HUES48 (cell line): ENCODE measurements around the gene DGKI.

Experiments used
- H3K27ac ChIP-seq: one replicate; pipeline ENCODE4 v1.7.0; 2013; ENCODE audit warnings: low read depth, low read length, inconsistent platforms
- H3K27me3 ChIP-seq: 2 replicates; pipeline ENCODE4 v1.6.1; 2013; ENCODE audit warnings: mild to moderate bottlenecking, low read length; ENCODE audit not compliant: control insufficient read depth, insufficient read depth
- H3K36me3 ChIP-seq: 2 replicates; pipeline ENCODE4 v1.6.1; 2013; ENCODE audit warnings: low read length; ENCODE audit not compliant: control insufficient read depth, insufficient read depth
- H3K4me1 ChIP-seq: 2 replicates; pipeline ENCODE4 v1.6.1; 2013; ENCODE audit warnings: mild to moderate bottlenecking, low read length; ENCODE audit not compliant: control insufficient read depth, insufficient read depth
- H3K4me3 ChIP-seq: 2 replicates; pipeline ENCODE4 v1.5.1; 2013; ENCODE audit warnings: mild to moderate bottlenecking, low read depth, low read length
- H3K9ac ChIP-seq: 2 replicates; pipeline ENCODE4 v1.6.1; 2013; ENCODE audit warnings: mild to moderate bottlenecking, low read depth, low read length, moderate library complexity
- H3K9me3 ChIP-seq: 2 replicates; pipeline ENCODE4 v1.6.1; 2013; ENCODE audit warnings: low read length; ENCODE audit not compliant: control insufficient read depth, insufficient read depth

DGKI gene

DNA sequence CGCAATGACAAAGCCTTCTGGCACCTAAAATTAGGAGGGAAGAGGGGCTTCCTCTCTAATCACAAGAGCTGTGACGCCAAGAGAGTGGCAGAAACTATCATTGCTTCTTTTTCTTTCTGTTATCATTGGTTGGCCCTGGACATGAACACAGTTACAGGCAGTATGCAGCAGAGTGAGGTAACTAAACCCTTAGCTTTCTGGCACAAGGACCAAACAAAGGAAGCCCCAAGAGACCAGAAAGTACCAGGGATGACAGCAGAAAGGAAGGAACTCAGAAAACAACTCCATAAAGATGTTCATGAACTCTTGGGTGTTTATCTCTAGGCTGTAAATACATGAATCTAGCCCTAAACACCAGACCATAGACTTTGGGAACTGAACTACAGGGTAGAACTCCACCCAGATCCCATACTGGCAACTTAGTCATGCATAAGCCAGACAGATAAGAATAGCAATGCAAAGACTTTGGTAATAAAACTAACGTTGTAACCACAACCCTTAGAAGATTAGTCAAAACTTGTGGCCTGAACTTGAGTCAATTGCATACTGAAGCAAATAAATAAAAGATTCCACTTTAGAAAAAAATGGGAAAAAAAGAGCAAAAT, 307.6 kb downstream of the DGKI start:
- no peaks in the 10 kb centered on the region for H3K4me1 ChIP-seq
- H3K36me3 ChIP-seq: no peaks in the 10 kb centered on the region
- no peak overlapping the region for H3K9ac ChIP-seq
- H3K27me3 ChIP-seq: no peaks in the 10 kb centered on the region
- no peak overlapping the region for H3K27ac ChIP-seq
- H3K9me3 ChIP-seq: no peaks in the 10 kb centered on the region
- no peak overlapping the region for H3K4me3 ChIP-seq

DNA sequence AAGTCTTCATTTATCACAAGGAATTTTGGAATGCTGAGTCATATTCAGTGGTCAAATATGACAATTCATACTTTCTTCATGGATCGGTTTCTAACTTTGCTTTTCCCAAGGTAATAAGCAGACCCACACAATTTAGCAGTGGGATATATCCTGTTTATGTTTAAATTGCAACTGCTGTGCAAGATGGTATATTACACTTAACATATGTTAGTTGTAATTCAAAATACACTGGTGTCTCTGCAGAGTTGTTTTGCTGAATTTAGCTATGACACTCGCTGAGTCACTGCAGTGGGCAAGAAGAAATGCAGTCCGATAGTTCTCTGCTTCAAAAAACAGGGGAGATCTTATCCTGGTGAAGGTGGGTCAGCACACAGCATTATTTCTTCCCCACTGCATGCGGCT, 308.4 kb downstream of the DGKI start:
- Histone ChIP-seq H3K9ac (no peak overlapping the region), H3K27ac (no peak overlapping the region), H3K27me3 (no peaks in the 10 kb centered on the region), H3K4me3 (no peak overlapping the region), H3K36me3 (no peaks in the 10 kb centered on the region), H3K9me3 (no peaks in the 10 kb centered on the region), H3K4me1 (no peaks in the 10 kb centered on the region)

DNA sequence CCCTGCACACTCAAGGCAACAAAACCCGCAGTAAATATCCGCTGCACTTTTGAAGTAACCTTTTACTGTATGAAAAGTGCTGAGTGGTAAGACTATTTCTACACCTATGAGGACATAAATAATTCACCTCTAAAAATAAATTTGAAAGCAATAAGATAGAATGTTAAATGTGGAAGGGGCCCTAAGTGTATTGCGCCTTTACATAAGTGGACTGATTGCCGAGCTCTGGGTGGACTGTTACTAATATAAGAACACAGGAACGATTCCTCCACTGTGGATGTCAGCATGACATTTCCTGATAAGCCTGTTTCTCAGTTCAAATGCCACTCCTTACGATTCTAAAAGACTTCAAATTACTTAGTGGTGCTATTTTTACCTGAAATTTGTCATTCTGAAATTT, 311.2 kb downstream of the DGKI start:
- Histone ChIP-seq H3K9ac (no peak overlapping the region), H3K27ac (no peak overlapping the region), H3K27me3 (no peaks in the 10 kb centered on the region), H3K4me3 (no peak overlapping the region), H3K36me3 (no peaks in the 10 kb centered on the region), H3K4me1 (no peaks in the 10 kb centered on the region), H3K9me3 (no peaks in the 10 kb centered on the region)

DNA sequence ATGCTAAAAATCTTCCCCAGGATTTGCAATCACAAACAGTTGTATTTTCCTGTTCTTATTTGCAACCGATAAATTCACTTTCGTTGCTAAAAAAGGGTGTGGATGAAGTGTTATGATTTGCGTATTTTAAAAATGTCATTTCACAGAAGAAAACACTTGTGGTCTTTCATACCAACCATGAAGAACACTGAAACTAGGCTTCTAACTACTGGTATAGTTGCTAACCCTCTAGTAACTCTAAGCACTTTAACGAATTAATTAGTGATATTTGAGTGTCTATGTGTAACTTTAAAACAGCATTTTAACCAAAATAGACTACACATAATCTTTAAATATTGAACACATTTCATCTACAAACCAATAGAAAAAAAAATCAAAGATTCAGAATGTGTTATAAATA, 315.1 kb downstream of the DGKI start:
- Histone ChIP-seq H3K27me3 (no peaks in the 10 kb centered on the region), H3K9me3 (no peaks in the 10 kb centered on the region), H3K27ac (no peak overlapping the region), H3K36me3 (no peaks in the 10 kb centered on the region), H3K4me1 (peaks cover 5% of the 10 kb centered on the region; the same call in 1 of the 2 replicates), H3K9ac (no peak overlapping the region), H3K4me3 (no peak overlapping the region)

DNA sequence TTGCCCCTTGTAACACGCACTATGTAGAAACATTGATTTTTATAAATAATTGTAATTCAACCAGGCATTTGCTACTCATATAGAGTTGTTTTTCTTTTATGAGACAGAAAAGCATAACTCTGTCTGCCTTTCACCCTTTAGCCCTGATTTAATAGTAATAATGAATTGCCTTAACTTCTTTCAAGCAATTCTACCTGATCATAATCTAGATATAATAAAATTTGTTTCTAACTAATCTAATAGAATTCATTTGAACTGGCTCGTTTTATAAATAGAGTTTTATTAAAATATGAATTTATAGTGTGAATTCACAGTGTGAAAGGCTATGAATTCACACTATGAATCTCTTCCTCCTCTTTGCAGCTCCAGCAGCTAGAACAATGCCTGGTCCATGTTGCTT, 319.1 kb downstream of the DGKI start:
- Histone ChIP-seq H3K4me1 (peaks cover 5% of the 10 kb centered on the region; the same call in 1 of the 2 replicates), H3K27me3 (no peaks in the 10 kb centered on the region), H3K27ac (no peak overlapping the region), H3K4me3 (no peak overlapping the region), H3K9me3 (no peaks in the 10 kb centered on the region), H3K9ac (no peak overlapping the region), H3K36me3 (no peaks in the 10 kb centered on the region)

DNA sequence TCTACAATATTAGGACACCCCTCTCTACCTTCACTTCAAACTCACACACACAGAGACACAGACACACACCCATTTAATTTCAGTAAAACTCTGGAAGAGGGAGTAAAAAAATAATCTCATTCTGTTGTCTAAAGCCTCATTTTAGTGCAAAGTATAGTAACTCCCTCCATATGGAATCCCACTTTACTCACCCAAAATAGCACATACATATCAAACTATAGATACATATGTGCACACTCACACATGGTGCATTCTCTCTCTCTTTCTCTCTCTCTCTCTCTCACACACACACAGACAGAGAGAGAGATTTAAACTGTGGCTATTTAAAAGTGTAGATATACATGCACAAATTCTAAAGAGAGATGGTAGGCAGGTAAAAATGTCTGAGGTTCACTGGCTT, 323.6 kb downstream of the DGKI start:
- Histone ChIP-seq H3K4me1 (no peaks in the 10 kb centered on the region), H3K9ac (no peak overlapping the region)

DNA sequence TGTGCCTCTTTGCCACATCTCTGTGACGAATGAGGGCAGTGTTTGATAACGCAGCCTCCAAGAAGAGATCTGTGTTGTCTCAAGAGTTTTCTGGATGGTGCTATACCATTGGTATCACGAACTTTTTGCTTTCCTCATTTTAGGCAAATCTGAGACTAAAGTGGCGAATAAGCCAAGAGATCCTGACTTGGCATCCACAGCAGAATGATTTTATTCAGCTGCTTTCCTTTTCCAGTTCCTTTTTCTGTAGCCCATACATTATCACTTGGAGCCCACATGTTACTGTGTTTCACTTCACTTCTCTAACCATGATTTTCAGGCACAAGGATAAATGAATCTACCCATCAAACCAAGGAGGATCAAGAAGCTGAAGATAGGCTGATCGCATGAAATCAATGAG, 325.3 kb downstream of the DGKI start:
- no peaks in the 10 kb centered on the region for H3K27me3 ChIP-seq
- no peak overlapping the region for H3K9ac ChIP-seq
- H3K36me3 ChIP-seq: no peaks in the 10 kb centered on the region
- H3K9me3 ChIP-seq: no peaks in the 10 kb centered on the region
- H3K4me1 ChIP-seq: no peaks in the 10 kb centered on the region
- no peak overlapping the region for H3K27ac ChIP-seq
- H3K4me3 ChIP-seq: no peak overlapping the region

More for the DNA sequence above, 323.6 kb downstream of the DGKI start:
- H3K4me3 ChIP-seq: no peak overlapping the region
- no peaks in the 10 kb centered on the region for H3K36me3 ChIP-seq
- no peak overlapping the region for H3K27ac ChIP-seq
- H3K27me3 ChIP-seq: no peaks in the 10 kb centered on the region
- H3K9me3 ChIP-seq: no peaks in the 10 kb centered on the region

DNA sequence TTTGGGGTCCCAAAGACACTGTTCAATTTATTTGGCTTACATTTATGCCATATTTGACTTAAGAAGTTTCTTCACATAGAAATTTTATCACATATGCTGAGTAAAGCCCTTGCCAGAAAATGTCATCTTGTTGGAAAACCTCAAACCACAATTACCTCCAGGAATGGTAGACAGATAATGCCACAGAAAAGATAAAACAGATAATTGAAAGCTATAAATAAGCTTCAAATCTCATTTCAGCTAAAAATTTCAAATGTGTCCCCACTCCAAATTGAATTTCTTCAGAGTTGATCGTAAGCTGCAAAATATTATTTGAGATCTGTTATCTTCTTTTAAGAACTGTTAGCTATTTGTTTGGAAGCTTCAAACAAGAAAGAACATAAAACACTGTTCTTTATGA, 326.8 kb downstream of the DGKI start:
- Histone ChIP-seq H3K27ac (no peak overlapping the region), H3K9me3 (no peaks in the 10 kb centered on the region), H3K4me1 (no peaks in the 10 kb centered on the region), H3K27me3 (no peaks in the 10 kb centered on the region), H3K9ac (no peak overlapping the region), H3K4me3 (no peak overlapping the region), H3K36me3 (no peaks in the 10 kb centered on the region)

DNA sequence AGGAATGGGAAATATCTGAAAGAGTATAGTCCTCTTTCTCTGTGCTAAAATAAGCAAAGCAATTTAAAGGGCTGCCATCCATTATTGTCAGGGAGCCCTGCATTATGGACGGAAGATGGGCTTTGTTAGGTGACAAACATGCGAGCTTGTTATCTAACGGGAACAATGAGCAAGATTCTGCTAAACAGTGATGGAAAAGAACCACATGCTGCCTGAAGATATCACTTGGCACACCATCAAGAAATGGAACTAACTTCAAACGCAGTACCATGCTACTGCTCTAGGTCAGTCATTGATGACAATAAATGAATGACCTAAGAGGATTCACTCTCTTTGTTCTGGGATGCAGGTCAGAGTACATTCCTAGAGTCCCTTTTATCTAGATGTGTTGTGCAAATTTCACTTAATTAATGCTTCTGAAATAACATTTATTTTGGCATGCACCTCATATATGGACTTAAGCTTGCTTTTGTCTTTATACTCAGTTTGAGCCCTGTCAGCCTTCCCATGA, 327.5 kb downstream of the DGKI start:
- Histone ChIP-seq H3K27ac (no peak overlapping the region), H3K36me3 (no peaks in the 10 kb centered on the region), H3K9me3 (no peaks in the 10 kb centered on the region), H3K4me1 (no peaks in the 10 kb centered on the region), H3K4me3 (no peak overlapping the region), H3K27me3 (no peaks in the 10 kb centered on the region), H3K9ac (no peak overlapping the region)

DNA sequence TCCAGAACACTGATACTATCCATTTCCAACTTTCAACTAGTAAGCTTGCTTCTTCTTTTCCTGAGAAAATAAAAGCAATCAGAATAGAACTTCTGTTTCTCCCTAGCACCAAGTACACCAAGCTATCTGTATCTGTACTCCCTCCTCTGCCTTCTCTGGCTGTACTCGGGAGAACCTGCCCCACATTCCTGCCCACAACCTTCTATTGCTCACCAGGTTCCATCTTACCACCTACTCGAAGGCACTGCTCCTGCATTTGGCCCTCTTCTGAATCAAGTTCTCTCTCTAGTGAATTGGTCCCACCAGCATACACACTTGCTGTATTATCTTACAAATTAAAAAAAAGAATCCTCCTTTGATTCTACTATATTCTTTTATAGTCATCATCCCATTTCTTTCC, 333.7 kb downstream of the DGKI start:
- H3K27me3 ChIP-seq: no peaks in the 10 kb centered on the region
- H3K9ac ChIP-seq: no peak overlapping the region
- no peaks in the 10 kb centered on the region for H3K9me3 ChIP-seq
- H3K4me3 ChIP-seq: no peak overlapping the region
- no peak overlapping the region for H3K27ac ChIP-seq
- H3K36me3 ChIP-seq: no peaks in the 10 kb centered on the region
- peaks cover 16% of the 10 kb centered on the region for H3K4me1 ChIP-seq

DNA sequence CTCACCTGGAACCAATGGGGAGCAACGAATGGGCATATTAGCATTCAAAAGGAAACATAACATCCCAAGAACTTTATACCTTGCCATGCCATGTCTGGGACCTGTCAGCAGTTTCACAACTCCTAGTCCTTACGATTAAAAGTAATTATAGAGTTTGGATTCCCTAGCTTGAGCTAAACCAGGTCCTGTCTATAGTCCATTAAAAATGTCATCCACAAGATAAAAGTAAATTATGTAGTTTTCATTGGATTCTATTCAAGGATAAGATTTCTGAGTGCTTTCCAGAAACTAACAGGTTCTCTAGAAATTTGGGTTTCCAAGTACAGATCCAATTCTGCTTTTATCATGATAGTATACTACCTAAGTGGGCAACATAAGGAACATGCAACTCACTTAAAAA, 339.7 kb downstream of the DGKI start:
- Histone ChIP-seq H3K27me3 (no peaks in the 10 kb centered on the region), H3K36me3 (no peaks in the 10 kb centered on the region), H3K9me3 (no peaks in the 10 kb centered on the region), H3K4me1 (peaks cover 16% of the 10 kb centered on the region), H3K9ac (no peak overlapping the region), H3K4me3 (no peak overlapping the region), H3K27ac (no peak overlapping the region)
